SK-N-SH treated with all-trans-retinoic acid at 6 μM for 48 hours (cell line): ENCODE results near the gene ZFYVE1.
"Not testable (repeated sequence)": the region's sequence is repeated elsewhere in the genome, so short reads cannot be mapped to it uniquely, and the experiment has no call there.

Experiments
- ARNTL ChIP-seq: fragments of 450-650 bp; formaldehyde crosslinking; IDR thresholded peaks from 2 replicates; pipeline ENCODE4 v1.5.0; 2020; ENCODE audit warnings: low read depth, mild to moderate bottlenecking, moderate library complexity, borderline replicate concordance
- BACH2 ChIP-seq: fragments of 250-450 bp; sonication (Bioruptor Pico); IDR thresholded peaks from 2 replicates; pipeline ENCODE4 v1.9.0; 2021; ENCODE audit warnings: mild to moderate bottlenecking, borderline replicate concordance
- GLIS3 ChIP-seq: fragments of 250-450 bp; sonication (Bioruptor Pico); IDR thresholded peaks from 2 replicates; pipeline ENCODE4 v1.5.0; 2020; ENCODE audit warnings: mild to moderate bottlenecking, moderate library complexity
- ISL1 ChIP-seq: fragments of 250-450 bp; sonication (Bioruptor Pico); IDR thresholded peaks from 2 replicates; pipeline ENCODE4 v2.1.2; 2022; ENCODE audit warnings: mild to moderate bottlenecking, moderate library complexity
- RARB ChIP-seq: fragments of 250-450 bp; sonication (Bioruptor Pico); IDR thresholded peaks from 2 replicates; pipeline ENCODE4 v1.8.0; 2021; ENCODE audit warnings: mild to moderate bottlenecking, moderate library complexity
- SNAI2 ChIP-seq: fragments of 250-450 bp; sonication (Bioruptor Pico); IDR thresholded peaks from 2 replicates; pipeline ENCODE4 v1.5.0; 2020; ENCODE audit warnings: mild to moderate bottlenecking, moderate library complexity
- ZFP3 ChIP-seq: fragments of 250-450 bp; sonication (Bioruptor Pico); IDR thresholded peaks from 2 replicates; pipeline ENCODE4 v1.5.0; 2020; ENCODE audit warnings: mild to moderate bottlenecking, moderate library complexity
- ZNF565 ChIP-seq: fragments of 450-650 bp; formaldehyde crosslinking; conservative IDR thresholded peaks from 2 replicates; pipeline ENCODE4 v1.5.0; 2020; ENCODE audit warnings: low read depth, mild to moderate bottlenecking, moderate library complexity
- TF ChIP-seq, protein P1 (sequence below): fragments of 250-450 bp; sonication (Bioruptor Pico); IDR thresholded peaks from 2 replicates; pipeline ENCODE4 v1.8.0; 2020; ENCODE audit warnings: mild to moderate bottlenecking, moderate library complexity, borderline replicate concordance
- TF ChIP-seq, protein P2 (sequence below): fragments of 250-450 bp; sonication (Bioruptor Pico); IDR thresholded peaks from 2 replicates; pipeline ENCODE4 v1.5.1; 2021; ENCODE audit warnings: mild to moderate bottlenecking, moderate library complexity
- TF ChIP-seq, protein P3 (sequence below): fragments of 250-450 bp; sonication (Bioruptor Pico); IDR thresholded peaks from 2 replicates; pipeline ENCODE4 v1.5.1; 2020; ENCODE audit warnings: low read depth, mild to moderate bottlenecking, moderate library complexity

DNA sequence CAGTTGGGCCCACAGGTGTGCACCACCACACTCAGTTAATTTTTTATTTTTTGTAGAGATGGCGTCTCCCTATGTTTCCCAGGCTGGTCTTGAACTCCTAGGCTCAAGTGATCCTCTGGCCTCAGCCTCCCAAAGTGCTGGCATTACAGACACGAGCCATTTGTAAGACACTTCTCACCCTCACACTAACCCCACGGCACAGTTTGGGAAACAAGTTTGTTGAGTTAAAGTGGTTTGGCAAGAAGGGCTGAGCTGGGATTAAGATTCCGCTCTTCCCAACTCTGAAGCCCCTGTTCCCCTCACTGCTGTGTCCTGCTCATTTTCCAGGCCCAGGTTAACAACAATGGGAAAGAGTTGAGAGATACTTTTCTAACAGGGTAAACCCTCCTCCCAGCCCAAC is 65.9 kb downstream of the ZFYVE1 start:
- TF ChIP-seq, protein P1, sequence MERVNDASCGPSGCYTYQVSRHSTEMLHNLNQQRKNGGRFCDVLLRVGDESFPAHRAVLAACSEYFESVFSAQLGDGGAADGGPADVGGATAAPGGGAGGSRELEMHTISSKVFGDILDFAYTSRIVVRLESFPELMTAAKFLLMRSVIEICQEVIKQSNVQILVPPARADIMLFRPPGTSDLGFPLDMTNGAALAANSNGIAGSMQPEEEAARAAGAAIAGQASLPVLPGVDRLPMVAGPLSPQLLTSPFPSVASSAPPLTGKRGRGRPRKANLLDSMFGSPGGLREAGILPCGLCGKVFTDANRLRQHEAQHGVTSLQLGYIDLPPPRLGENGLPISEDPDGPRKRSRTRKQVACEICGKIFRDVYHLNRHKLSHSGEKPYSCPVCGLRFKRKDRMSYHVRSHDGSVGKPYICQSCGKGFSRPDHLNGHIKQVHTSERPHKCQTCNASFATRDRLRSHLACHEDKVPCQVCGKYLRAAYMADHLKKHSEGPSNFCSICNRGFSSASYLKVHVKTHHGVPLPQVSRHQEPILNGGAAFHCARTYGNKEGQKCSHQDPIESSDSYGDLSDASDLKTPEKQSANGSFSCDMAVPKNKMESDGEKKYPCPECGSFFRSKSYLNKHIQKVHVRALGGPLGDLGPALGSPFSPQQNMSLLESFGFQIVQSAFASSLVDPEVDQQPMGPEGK (CRISPR knock-in tag), result not testable (repeated sequence)
- TF ChIP-seq GLIS3 (CRISPR knock-in tag); ARNTL (CRISPR knock-in tag); SNAI2; ZFP3 (CRISPR knock-in tag); ISL1 (CRISPR knock-in tag); ZNF565 (CRISPR knock-in tag); BACH2 (CRISPR knock-in tag); RARB (CRISPR knock-in tag): not testable (repeated sequence)
- TF ChIP-seq, protein P2, sequence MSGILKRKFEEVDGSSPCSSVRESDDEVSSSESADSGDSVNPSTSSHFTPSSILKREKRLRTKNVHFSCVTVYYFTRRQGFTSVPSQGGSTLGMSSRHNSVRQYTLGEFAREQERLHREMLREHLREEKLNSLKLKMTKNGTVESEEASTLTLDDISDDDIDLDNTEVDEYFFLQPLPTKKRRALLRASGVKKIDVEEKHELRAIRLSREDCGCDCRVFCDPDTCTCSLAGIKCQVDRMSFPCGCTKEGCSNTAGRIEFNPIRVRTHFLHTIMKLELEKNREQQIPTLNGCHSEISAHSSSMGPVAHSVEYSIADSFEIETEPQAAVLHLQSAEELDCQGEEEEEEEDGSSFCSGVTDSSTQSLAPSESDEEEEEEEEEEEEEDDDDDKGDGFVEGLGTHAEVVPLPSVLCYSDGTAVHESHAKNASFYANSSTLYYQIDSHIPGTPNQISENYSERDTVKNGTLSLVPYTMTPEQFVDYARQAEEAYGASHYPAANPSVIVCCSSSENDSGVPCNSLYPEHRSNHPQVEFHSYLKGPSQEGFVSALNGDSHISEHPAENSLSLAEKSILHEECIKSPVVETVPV (CRISPR knock-in tag), result not testable (repeated sequence)
- TF ChIP-seq, protein P3, sequence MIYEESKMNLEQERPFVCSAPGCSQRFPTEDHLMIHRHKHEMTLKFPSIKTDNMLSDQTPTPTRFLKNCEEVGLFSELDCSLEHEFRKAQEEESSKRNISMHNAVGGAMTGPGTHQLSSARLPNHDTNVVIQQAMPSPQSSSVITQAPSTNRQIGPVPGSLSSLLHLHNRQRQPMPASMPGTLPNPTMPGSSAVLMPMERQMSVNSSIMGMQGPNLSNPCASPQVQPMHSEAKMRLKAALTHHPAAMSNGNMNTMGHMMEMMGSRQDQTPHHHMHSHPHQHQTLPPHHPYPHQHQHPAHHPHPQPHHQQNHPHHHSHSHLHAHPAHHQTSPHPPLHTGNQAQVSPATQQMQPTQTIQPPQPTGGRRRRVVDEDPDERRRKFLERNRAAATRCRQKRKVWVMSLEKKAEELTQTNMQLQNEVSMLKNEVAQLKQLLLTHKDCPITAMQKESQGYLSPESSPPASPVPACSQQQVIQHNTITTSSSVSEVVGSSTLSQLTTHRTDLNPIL (CRISPR knock-in tag), result not testable (repeated sequence)
